ENCODE results near the gene PABPN1L. TPM values are rescaled to one million over a fixed set of nuclear protein-coding genes. Genes with fewer than 3 reads are reported as not detected.

The PABPN1L gene
- total RNA-seq, 1 experiment from 2014 or later, result not detected

DNA sequence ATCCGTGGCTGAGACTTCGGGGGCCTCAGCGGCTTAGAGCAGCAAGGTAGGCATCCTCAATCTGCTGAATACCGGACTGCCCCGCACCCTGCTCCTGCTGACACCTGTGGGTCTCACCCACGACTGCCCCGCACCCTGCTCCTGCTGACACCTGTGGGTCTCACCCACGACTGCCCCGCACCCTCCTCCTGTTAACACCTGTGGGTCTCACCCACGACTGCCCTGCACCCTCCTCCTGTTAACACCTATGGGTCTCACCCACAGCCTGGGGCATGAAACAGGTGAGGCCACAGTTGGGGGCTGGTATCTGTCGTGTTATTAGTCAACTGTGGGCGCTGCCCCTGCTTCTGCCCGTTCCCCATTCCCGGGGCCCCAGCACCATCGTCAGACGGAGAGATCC is 36.3 kb upstream of the PABPN1L start:
- Histone ChIP-seq H2BK120ac (ENCODE audit: low read depth, low read length, poor library complexity, severe bottlenecking) (no peak overlapping the region), H3K23ac (ENCODE audit: insufficient read length, low read depth, low read length) (no peak overlapping the region), H3K9me3 (ENCODE audit: control insufficient read depth, low read depth, low read length) (no peaks in the 10 kb centered on the region), H3K79me2 (ENCODE audit: insufficient read depth, low read length) (no peaks in the 10 kb centered on the region), H2AFZ (ENCODE audit: low read length) (no peak overlapping the region), H3K18ac (ENCODE audit: insufficient read length, low read depth, low read length) (no peak overlapping the region), H3K4ac (ENCODE audit: low read depth, low read length) (no peak overlapping the region), H3K23me2 (ENCODE audit: insufficient read length, low read depth, low read length, poor library complexity, severe bottlenecking) (no peaks in the 10 kb centered on the region), H3K27me3 (ENCODE audit: insufficient read depth, low read length) (no peaks in the 10 kb centered on the region), H4K5ac (ENCODE audit: insufficient read length, low read depth, low read length) (no peak overlapping the region), H3K56ac (ENCODE audit: insufficient read length, low read depth, low read length) (no peak overlapping the region), H4K20me1 (ENCODE audit: control insufficient read depth, insufficient read depth, insufficient read length) (no peaks in the 10 kb centered on the region), H3K27ac (ENCODE audit: insufficient read length, low read depth, low read length) (no peak overlapping the region), H3K9ac (ENCODE audit: extremely low read depth, insufficient read length, low read length) (no peak overlapping the region), H2BK20ac (ENCODE audit: low read depth, low read length, poor library complexity, severe bottlenecking) (no peak overlapping the region), H2BK15ac (ENCODE audit: low read depth, low read length) (no peak overlapping the region), H4K8ac (replicated peaks; ENCODE audit: insufficient read length, low read depth, low read length) (no peak overlapping the region), H4K91ac (ENCODE audit: insufficient read length, low read depth, low read length) (no peak overlapping the region), H3K79me1 (ENCODE audit: insufficient read depth, low read depth, low read length, poor library complexity, severe bottlenecking) (no peaks in the 10 kb centered on the region), H3T11ph (ENCODE audit: low read length) (no peak overlapping the region), H2BK5ac (ENCODE audit: insufficient read length, low read length) (no peak overlapping the region), H3K14ac (ENCODE audit: insufficient read depth, low read length) (no peak overlapping the region), H2BK12ac (ENCODE audit: insufficient read length, low read depth, low read length) (no peak overlapping the region), H3K4me2 (ENCODE audit: insufficient read depth, insufficient read length, low read length) (no peak overlapping the region), H2AK5ac (ENCODE audit: insufficient read length, low read length) (no peak overlapping the region), H3K4me1 (ENCODE audit: insufficient read depth, low read length) (no peaks in the 10 kb centered on the region)
- no peak overlapping the region for H3K4me3 Mint-ChIP-seq
- no CpG with 5 or more reads among the region's 16 CpGs for WGBS (ENCODE audit: extremely low coverage, insufficient read length, low lambda C conversion rate)
- TF ChIP-seq, protein P1, sequence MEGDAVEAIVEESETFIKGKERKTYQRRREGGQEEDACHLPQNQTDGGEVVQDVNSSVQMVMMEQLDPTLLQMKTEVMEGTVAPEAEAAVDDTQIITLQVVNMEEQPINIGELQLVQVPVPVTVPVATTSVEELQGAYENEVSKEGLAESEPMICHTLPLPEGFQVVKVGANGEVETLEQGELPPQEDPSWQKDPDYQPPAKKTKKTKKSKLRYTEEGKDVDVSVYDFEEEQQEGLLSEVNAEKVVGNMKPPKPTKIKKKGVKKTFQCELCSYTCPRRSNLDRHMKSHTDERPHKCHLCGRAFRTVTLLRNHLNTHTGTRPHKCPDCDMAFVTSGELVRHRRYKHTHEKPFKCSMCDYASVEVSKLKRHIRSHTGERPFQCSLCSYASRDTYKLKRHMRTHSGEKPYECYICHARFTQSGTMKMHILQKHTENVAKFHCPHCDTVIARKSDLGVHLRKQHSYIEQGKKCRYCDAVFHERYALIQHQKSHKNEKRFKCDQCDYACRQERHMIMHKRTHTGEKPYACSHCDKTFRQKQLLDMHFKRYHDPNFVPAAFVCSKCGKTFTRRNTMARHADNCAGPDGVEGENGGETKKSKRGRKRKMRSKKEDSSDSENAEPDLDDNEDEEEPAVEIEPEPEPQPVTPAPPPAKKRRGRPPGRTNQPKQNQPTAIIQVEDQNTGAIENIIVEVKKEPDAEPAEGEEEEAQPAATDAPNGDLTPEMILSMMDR (conservative IDR thresholded peaks at IDR 0.05), result no peak
- no peaks in the 10 kb centered on the region; the same call in 1 of the 2 replicates for H3K27me3 Mint-ChIP-seq (ENCODE audit: low read depth)
- no peak for DNase-seq
- H3K27ac Mint-ChIP-seq, result no peak overlapping the region
- H3K36me3 Mint-ChIP-seq (ENCODE audit: insufficient read depth in 1 of 3, low read depth in 3 of 3), result no peaks in the 10 kb centered on the region
- H3K4me1 Mint-ChIP-seq, result peaks cover 6 to 15% of the 10 kb centered on the region in 2 experiments; a peak in 3 of 4 replicates
- no peaks in the 10 kb centered on the region for H3K9me3 Mint-ChIP-seq
